ENCODE data around the gene XPO5.

Gene XPO5

DNA sequence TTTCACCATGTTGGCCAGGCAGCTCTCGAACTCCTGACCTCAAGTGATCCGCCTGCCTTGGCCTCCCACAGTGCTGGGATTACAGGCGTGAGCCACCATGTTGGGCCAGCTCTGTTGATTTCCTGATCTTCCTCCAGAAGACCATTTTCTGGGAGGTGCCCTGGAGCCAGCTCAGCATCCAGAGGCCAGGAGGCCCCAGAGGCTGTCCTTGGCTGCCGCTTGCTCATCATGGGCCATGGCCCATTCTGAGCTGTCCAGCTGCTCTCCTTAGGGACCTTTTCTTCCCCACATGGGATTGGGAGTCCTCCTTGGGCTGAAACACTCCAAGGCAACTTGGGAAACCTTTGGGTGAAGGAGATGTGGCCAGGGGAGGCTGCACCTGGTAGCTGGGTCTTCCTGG is 81.1 kb downstream of the XPO5 start:
- DNase-seq, result no peak

DNA sequence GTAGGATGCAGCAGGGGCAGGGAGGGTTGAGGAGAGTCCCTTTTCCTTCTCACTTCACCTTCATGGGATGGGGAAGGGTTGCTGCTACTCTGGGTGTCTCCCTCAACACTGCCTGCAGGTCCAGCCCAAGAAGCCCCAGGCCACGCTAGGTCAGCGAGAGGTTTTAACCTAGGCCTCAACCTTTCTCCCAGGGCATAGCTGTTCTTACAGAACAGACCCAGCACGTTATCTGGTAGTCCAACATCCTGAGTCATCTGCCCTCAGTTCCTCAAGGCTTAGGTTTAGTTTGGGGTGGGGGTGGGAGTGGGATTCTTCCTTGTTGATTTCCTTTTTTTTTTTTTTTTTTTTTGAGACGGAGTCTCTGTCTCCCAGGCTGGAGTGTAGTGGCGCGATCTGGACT is 81.5 kb downstream of the XPO5 start:
- no peak for DNase-seq

DNA sequence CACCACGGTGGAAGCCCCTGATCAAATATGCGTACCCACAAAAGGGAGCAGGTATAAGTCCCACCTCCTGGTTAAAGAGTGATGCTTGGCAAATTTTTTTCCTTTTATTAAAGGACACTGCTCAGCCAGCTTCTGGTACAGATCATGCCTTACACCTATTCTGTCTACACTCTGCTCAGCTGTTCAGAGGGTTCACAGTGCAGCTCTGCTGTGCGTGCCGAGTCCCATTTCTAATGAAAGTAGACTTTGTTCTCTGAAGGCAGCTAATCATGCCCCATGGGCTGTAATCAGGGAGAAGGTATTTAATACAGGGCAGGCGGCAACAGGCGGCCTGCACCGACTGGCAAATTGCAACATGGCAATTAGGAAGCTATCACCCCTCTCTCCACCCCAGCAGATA is 82.0 kb downstream of the XPO5 start:
- DNase-seq, result no peak

DNA sequence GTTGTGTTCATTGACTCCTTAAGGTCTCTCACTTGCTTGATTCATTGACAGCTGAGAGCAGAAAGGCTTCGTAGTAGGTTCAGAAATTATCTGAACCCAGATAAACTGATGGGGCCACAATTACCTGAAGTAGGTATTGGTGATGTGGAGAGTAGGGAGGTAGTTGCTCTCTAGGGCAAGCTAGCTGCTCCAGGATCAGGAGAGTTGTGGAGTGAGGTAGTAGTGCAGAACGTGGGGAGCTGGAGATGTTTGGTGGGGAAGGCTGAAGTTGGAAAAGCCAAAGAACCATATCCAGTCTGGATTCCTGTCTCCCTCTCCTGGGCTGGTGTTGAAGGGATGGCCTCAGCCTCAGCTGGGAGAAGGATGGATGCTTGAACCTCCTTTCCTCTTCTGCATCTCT is 82.6 kb downstream of the XPO5 start:
- no peak for DNase-seq

DNA sequence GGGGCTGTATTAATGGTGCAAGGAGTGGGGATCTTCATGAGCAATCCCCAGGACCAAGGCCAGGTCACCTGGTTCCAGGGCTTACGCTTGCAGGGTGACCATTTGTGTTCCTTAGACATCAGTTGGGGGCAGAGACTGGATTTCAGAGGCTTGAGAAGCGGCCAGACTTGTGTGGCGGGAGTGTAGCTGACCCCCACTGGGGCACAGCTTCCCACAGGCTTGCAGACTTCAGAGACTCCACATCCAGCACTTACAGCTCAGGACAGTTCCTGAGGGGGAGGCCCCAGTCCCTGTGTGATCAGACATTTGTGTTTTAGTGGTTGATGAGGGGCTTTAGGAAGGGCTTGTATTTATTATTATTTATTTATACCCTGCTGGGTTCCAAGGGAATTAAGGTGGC is 83.2 kb downstream of the XPO5 start:
- no peak for DNase-seq

DNA sequence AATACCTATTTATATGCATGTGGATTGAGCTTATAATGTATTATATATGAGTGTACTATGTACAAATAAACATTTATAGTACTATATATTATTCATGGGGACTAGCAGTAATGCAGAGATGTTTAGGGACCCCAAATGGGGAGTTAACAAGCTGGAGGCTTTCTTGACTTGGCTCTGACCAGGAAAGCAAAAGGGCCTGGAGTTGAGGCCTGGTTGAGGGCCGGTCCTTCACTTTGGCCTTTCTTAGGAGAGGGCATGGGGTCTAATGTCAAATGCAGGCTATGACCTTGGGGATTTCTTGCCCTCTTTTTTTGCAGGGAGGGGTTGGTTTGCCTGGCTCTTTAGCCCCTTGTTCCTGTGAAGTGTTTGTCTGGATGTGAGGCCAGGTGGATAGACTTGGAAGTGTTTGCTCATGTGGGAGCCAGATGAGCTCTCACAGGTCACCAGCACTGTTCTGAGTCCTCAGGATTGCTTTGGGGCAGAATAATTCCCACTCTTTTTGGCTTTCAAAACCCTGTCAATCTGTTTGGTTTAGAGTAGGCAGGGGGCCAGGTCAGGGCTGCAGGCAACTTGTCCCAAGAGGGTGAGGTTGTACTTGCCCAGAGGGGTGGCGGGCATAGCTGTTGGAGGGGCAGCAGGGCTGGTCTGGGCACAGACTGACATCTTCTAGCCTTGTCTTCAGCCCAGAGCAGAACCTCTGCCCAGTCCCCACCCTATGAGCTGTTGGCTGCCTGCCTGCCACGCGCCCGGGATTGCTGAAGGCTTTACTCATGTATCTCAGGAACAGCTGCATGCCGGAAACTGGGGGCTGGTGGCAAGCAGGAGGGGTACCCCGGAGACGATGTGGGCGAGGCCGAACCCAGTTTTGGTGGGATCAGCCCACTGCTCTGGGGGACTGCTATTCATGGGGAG is 83.8 kb downstream of the XPO5 start:
- no peak for DNase-seq

DNA sequence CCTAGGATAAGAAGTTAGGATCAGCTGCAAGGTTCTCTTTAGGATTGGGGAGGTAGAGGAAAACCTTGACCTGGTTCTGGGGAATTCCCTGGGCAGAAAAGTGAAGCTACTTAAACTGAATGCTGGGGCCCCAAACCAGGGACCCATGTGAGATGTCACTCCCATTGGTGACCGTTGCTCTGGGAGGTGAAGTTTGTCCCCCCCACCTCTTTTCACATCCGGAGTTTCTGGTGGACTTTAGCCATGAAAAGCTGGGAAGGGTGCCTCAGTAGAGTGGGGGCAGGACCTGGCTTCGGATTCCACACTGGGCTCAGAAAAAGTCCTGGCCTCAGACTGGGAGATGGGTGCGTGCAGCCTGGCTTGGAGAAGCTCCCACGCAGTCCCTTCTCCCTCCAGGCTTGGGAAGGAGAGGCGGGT is 85.3 kb downstream of the XPO5 start:
- no peak for DNase-seq

DNA sequence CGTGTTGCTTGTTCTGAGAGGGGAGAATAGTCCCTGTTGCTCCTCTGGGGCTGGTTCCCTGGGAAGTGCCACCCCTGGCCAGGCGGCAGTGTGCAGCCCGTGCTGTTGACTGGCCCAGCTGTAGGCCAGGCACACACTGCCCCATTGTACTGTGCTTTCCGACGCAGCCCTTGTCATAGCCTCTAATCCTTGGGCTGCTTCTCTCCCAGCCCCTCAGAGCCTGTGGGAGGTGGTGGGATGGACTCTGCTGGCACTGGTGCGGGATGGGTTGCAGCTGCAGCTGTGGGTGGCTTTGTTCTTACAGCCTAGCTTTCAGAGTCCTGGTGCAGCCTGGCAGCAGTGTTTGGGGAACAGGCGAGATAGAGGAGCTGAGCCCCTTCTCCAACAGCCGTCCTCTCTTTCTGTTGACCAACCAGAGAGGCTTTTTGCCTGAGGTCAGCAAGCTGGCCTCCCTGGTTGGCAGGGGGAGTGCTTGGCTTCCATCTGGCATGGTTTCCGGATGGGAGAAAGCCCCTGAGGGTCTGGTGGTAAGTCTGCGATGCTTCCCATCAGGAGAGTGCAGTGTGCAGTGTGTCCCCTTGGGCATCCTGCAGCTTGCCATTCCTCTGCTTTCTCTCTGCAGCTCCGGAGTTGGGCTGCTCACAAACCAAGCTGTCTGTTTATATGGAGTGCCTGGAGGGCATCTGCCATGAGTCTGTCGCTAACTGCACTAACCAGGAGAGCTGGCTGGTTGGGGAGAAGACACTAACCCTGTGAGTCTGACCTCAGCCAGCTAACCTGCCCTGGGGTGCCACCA is 86.4 kb downstream of the XPO5 start:
- DNase-seq, result no peak

DNA sequence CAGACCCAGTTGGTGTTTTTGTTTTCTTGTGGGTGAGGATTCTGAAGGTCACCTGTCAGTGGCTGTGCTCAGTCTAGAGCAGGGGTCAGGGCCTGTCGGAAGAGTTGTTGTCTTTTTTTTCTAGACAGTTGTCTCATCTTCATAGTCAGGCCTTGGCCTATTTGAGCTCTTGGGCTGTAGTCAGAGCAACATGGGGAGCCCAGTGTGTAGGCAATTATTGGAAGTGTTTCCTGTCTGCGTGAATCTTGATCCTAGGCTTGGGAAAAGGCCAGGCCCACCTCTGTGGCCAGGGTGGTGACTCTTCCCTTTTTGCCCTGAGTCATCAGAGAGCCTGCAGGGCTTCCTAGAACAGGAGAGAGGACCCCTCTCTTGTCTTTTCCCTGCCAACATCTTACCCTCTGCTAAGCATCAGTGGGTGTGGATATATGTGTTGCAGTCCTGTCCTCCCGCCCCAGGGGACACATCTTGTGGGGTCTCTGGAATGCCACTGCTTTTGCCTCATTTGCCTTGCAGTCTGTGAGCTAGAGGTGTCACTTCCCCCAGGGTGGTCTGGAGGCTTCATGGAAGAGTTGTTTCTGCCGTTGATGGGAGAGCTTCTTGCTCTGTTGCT is 87.1 kb downstream of the XPO5 start:
- no peak for DNase-seq

DNA sequence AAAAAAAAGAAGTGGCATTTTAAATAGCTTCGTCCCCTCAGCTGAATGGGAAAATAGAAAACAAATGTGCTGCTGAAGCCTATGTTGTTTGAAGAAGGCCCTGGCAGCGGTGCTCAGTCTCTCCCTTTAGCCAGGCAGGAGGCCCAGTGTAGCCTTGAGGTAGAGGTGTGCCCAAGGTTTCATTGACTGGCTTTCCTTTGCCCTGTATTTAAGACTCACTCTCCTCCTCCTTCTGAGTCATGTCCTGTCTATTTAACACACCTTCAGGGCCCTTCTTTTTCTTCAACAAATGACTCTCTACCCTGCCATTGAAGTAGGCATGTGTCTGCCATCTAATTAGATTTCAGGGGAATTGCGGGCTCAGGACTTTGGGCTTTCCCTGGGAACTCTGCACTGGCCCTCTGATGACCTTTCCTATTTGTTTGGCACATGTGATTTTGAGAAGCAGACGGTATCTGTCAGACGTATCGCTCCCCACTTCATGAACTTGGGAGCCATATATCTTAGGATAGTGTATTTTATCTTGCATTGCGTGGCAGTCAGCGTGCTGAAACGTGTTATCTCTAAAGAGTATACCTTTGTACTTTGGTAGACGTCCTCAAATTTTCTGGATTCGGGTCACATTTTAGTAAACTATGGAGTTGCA is 94.1 kb downstream of the XPO5 start:
- DNase-seq, result no peak

DNA sequence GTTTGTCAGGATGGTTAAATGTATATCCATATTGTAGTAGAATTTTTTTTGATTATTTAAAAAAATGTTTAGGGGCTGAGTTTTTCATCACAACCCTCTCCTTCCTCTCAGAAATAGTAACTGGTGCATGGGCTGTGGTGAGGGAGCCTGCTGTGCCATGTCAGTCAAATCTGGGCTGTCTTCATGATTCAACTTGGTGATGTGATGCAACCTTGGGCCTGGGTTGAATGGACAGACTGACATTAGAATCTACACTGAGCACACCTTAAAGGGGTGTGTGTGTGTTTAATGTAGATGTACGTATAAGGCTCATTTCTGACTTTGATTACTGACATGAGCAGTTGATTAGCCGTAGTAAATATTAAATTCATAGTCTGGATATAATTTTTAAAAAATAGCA is 94.8 kb downstream of the XPO5 start:
- DNase-seq, result no peak

DNA sequence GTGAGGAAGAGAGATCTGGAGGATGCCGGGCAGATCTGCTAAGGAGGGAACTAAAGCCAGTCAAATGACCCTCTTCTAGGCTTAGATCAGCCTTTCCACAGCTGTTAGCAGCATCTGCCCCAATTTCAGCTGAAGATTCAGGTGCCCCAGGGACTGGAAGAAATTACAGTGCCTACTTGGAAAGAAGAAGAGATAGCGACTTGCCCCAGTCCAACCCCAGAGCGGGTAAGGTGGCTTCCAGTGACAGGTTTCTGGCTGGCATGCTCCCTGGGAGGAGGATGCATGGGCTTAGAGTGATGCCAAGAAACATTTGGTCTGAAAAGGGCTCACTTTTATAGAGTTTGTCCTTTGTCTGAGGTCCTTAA is 97.8 kb downstream of the XPO5 start:
- DNase-seq, result no peak

DNA sequence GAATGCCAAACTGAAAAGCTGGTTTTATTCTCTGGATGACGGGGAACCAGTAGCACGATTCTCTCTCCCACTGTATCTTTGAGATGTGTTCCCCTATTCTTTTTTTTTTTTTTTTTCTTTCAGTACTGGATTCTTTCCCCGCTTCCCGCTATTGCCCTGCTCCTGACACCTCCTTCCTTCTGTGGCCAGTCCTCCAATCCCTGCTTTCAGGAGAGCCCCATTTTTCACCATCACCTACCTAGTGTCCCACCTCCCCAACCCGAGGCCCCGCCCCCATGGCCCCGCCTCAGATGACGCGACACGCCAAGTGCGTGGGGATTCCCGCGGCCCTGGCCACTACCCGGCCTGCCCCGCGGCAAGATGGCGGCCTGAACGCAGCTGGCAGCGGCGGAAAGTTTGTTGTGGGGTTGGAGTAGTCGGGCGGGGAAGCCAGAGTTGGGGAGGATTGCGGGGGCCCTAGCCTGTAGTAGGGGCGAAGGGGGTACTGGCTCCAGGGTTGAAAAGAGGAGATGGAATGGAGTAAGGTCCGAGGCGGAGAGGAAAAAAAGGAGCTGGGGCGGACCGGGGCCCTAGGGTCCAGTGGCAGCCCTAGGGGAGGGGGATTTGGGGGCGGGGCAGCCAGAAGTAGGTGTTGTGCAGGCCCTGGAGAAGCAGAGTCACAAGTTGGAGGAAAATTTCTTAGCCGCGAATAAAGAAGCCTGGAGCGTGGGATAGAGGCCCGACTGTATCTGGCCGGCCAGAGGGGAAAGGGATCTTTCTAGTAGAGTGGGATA is 98.4 kb downstream of the XPO5 start, which contains the start of gene TJAP1:
TSS of gene TJAP1 (plus strand) at position 336 of the 773 bp plus-strand sequence. CDS start 21,432 bp downstream, outside the sequence.
- peak; percentile 99 for DNase-seq

DNA sequence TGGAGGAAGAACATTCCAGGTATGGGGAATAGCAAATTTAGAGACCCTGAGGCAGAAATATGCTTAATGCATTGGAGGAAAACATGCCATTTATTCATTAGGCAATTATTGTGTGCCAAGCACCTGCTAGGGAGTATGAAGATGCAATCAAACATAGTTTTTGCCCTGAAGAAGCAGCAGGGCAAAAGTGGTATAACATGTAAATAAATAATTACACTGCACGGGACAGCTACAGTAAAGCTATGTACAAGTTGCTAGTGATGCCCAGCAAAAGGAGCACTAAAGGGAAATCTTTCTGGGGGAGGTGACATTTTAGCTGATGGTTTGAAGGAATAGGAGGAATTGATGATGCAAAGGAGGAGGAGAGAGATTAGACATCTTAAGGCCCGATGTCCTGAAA is 99.1 kb downstream of the XPO5 start:
- no peak for DNase-seq

DNA sequence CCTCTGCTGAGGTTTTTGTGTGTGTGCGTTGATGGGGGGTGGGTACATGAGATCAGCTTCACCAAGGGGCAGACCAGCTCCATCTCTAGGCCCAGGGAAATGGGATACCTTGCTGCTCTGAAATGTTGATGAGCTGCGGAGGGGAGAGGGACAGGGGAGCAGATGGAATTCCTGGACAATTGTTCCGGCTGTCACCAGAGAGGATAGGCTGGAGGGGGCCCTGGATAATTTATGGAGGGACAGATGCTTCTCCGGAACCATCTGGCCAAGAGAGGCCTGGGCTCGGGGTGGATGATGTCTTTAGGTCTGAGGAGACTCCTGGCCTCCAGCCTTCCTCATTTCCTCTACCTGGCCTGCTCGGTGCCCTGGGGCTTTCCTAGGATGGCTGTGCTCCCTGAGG is 100.3 kb downstream of the XPO5 start:
- no peak for DNase-seq

DNA sequence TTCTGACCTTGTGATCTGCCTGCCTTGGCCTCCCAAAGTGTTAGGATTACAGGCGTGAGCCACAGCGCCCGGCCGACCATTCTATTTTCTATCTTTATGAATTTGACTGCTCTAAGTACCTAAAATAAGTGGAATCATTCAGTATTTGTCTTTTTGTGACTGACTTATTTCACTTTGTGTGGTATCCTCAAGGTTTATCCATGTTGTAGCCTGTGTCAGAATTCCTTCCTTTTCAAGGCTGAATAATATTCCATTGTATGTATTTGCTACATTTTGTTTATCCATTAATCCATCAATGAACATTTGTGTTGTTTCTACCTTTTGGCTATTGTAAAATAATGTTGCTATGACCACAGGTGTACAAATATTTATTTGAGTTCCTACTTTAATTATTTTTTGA is 103.3 kb downstream of the XPO5 start:
- no peak for DNase-seq
